HG03066 (cell line): ENCODE results near the gene STN1.
"Not testable (repeated sequence)": the region's sequence is repeated elsewhere in the genome, so short reads cannot be mapped to it uniquely, and the experiment has no call there.

Experiments used
- ATAC-seq: cut with Tn5 transposase; IDR thresholded peaks from one replicate; pipeline ENCODE4 v1.9.1; 2021; ENCODE audit warnings: low read depth; ENCODE audit not compliant: unreplicated experiment

STN1 gene

GRCh38 chr10:103847909-103848468 is 70.0 kb downstream of the STN1 start:
- no peak for ATAC-seq

- ATAC-seq: no peak
These were observed 70.6 kb downstream of the STN1 start for GRCh38 chr10:103847346-103847745.

DNA sequence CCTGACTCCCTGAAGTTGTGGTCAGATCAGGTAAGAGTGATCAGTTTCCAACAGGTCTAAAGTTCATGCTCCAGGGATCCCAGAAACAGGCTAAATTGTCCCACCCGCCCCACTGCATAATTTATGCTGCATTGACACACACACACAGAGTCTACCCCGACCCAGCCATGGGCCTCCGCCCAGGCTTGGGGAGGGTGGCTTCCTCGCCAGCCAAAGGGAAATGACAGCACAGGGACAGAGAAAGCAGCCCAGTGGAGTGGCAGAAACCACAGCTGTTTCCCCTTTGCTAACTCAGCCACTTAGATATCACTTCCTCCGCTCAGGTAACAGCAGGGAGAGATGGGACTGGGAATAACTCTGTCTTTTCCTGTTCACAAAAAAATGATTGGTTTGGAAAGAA is 72.0 kb downstream of the STN1 start:
- no peak for ATAC-seq

DNA sequence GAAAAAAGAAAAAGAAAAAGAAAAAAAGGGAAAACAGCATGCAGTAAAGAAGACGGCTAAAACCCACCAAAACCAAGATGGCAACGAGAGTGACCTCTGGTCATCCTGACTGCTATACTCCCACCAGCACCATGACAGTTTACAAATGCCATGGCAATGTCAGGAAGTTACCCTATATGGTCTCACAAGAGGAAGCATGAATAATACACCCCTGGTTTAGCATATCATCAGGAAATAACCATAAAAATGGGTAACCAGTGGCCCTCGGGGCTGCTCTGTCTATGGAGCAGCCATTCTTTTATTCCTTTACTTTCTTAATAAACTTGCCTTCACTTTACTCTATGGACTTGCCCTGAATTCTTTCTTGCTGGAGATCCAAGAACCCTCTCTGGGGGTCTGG is 72.6 kb downstream of the STN1 start:
- ATAC-seq: not testable (repeated sequence)

DNA sequence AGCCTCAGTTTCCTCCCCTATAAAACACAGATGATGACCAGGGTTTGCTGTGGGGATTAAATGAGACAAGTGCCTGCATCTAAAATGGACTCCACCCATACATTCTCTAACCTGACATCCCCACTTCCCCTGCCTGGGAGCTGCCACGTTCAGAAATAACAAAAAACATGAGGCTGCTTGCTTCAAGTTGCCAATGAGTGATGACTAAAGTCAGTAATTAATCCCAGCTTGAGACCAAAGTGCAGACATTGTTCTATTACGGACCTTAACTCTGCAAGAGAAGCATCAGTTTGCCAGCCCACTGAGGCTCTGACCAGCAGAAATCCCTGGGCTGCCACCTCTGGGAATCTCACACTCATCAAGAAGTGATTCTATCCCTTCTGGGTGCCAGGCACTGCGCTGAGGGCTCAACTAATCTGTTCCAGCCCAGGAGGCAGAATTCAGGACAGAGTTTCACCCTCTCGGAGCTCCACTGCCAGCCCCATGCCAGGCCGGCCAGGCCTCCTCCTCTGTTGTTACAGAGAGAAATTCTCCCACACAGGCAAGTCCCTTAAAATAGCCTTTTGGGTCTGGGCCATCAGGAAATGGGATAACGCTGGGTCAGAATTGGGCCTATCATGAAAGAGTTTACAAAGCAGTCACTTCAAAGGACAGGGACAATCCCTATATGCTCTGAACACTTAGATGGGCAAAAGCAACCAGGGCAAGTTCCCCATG is 74.0 kb downstream of the STN1 start:
- no peak for ATAC-seq

DNA sequence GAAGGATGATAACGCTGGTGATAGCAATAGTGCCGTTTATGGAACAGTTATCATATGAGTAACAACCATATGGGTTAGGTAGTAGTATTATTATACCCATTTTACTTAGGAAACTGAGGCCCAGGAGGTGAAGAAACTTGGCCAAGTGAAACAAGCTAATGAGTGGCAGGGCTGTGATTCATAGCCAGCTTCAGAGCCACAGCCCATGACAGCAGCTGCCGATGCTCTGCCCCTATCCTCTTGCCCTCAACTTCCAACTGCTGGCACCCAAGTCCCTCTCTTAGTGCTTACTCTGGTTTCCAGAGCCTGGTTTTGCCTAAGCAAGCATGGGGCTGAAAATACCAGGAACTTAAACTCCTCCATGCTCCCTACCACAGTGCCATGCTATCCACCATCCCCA is 74.9 kb downstream of the STN1 start:
- no peak for ATAC-seq

GRCh38 chr10:103842605-103843004 is 75.4 kb downstream of the STN1 start:
- ATAC-seq: no peak

GRCh38 chr10:103841519-103841918 is 76.5 kb downstream of the STN1 start:
- no peak for ATAC-seq

- no peak for ATAC-seq
These were observed 77.3 kb downstream of the STN1 start for GRCh38 chr10:103840740-103841070.

DNA sequence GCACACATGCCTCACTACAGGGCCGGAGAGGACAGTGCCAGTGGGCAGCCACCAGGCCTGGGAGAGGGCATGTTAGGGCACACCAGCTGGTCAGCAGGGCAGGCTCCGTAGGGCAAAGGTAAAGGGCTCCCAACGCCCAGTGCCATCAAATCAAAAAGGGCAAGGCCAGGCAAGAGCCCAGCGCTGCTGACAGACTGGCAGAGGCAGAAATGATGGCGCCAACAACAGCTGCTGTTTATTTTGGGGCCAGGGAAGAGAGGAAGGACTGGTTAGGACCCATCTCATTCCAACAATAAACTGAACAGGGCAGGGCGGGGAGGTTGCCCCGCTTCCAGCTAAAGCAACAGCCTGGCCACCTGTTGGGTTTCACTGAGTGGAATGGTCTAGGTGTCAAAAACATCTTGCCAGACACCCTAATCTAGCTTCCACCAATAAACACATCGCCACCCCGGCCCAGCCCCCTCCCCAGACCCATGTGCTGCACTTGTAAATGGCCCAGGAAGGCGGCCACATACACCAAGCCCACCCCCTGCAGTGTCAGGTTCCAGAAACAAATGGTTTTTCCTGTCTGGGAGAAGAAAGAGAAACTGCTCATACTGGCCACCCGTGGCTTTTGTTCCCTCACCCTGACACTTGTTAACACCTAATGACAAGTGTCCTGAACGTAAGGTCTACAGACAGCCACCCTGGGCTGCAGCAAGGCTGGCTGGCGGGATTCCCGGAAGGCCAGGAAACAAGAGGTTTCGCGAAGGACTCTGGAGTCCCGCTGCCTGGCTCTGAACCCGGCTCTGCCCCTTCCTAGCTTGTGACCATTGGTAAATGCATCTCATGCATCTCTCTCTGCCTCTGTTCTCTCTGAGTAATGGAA is 77.9 kb downstream of the STN1 start:
- no peak for ATAC-seq

- no peak for ATAC-seq
These were observed 78.5 kb downstream of the STN1 start for GRCh38 chr10:103839519-103839871.

GRCh38 chr10:103838862-103839518 is 79.0 kb downstream of the STN1 start:
- no peak for ATAC-seq

DNA sequence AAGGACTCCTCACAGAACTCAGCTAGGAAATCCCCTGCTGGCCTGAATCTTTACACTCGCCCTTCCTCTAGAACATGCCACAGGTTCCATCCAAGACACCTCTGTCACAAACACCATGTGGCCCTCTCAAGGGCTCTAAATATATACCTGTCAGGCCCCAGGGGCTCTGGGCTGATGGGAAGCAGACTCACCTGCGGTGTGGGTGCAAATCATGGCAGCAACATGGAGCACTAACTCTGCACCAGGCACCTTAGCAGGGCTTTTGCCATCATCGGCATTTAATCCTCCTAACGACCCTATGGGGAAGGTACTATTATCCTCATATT is 80.0 kb downstream of the STN1 start:
- ATAC-seq: no peak

DNA sequence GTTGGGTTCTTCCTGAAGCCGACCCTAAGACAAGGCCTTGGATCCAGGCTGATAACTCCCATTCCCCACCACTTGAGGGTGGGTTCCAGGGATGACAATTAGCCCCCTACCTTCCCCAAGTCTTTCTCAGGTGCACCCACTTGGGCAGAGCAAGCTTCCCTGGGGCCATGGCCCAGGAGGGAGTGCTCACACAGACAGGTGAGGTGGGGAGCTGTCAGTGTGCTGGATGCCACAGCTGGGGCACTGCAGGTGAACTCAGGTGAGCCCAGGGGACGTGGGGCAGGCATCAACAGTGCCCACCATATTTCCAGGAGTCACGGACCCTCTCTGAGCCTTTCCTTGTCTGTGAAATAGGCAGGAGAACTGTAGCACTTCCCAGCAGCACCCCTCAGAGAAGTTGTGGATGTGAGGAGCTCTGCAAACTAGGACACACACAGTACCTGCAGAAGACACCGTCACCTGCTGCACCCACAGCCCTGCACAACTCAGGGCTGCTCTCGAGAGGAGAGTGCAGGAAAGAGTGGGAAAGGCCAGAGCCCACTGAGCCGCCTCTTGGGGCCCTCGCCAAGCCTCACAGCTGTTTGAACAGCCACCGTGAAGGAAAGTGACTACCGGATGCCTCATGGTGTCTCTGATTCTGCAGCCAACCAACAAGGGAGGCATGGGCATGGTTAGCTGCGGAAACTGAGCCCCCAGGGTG is 80.5 kb downstream of the STN1 start:
- no peak for ATAC-seq

GRCh38 chr10:103836861-103837260 is 81.1 kb downstream of the STN1 start:
- no peak for ATAC-seq

DNA sequence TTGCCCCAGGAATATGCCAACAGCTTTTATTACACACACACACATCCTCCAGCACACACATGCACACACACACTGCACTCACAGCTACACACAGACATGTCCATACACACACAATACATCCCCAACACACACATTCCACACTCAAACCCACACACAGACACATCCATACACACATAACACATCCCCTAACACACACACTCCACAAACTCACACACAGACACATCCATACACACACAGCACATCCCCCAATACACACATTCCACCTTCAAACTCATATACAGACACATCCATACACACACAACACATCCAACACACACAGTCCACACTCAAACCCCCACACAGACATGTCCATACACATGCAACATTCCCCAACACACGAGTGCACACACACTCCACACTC is 81.7 kb downstream of the STN1 start:
- no peak for ATAC-seq

- ATAC-seq: no peak
These were observed 82.6 kb downstream of the STN1 start for GRCh38 chr10:103835096-103836050.

GRCh38 chr10:103834436-103835095 is 83.4 kb downstream of the STN1 start:
- ATAC-seq: no peak

- ATAC-seq: no peak
These were observed 84.1 kb downstream of the STN1 start for GRCh38 chr10:103833731-103834365.
